IPS DF 4.7 (cell line): Measurements from ENCODE around the gene TOP2A.

ENCODE experiments used
- DNase-seq: peaks from one replicate; pipeline ENCODE4 v3.0.0-alpha.2; 2013; ENCODE audit warnings: low spot score; ENCODE audit errors: extremely low read depth

Gene TOP2A

GRCh38 chr17:40452216-40452787, 34.6 kb upstream of the TOP2A start:
- no peak for DNase-seq

GRCh38 chr17:40451420-40451819, 33.7 kb upstream of the TOP2A start:
- DNase-seq = no peak

- DNase-seq = no peak
Measured at GRCh38 chr17:40450175-40450574, 32.5 kb upstream of the TOP2A start.

GRCh38 chr17:40448639-40449261, 31.1 kb upstream of the TOP2A start:
- DNase-seq = no peak

GRCh38 chr17:40448213-40448638, 30.5 kb upstream of the TOP2A start:
- DNase-seq = no peak

GRCh38 chr17:40447806-40448205, 30.1 kb upstream of the TOP2A start:
- DNase-seq = no peak

GRCh38 chr17:40447148-40447644, 29.5 kb upstream of the TOP2A start:
- DNase-seq = no peak

GRCh38 chr17:40445751-40446468, 28.2 kb upstream of the TOP2A start:
- no peak for DNase-seq

- DNase-seq = no peak
Measured at GRCh38 chr17:40443988-40444899, 26.5 kb upstream of the TOP2A start.

GRCh38 chr17:40443196-40443987, 25.7 kb upstream of the TOP2A start, which contains the start of gene IGFBP4:
IGFBP4 (plus strand) TSS chr17:40443450; CDS start chr17:40443736, 286 bp downstream.
- no peak for DNase-seq

- DNase-seq = no peak
Measured at GRCh38 chr17:40442392-40443195, 24.9 kb upstream of the TOP2A start.

- DNase-seq = no peak
Measured at GRCh38 chr17:40440166-40440565, 22.5 kb upstream of the TOP2A start.

GRCh38 chr17:40437095-40437732, 19.5 kb upstream of the TOP2A start:
- no peak for DNase-seq

GRCh38 chr17:40436636-40437035, 18.9 kb upstream of the TOP2A start:
- no peak for DNase-seq

GRCh38 chr17:40433551-40434415, 16.1 kb upstream of the TOP2A start:
- no peak for DNase-seq

GRCh38 chr17:40432864-40433528, 15.3 kb upstream of the TOP2A start:
- no peak for DNase-seq

GRCh38 chr17:40431231-40431602, 13.5 kb upstream of the TOP2A start:
- no peak for DNase-seq
